Panc1 (cell line): ENCODE data around the gene SLC25A41. TPM values are rescaled to one million over a fixed set of nuclear protein-coding genes. Genes with fewer than 3 reads are reported as not detected.

ENCODE experiments used
- ATAC-seq: fragments of 200-7000 bp; cut with Tn5 transposase; 2 replicates; pipeline ENCODE4 v1.9.1; 2020; ENCODE audit warnings: mild to moderate bottlenecking, moderate library complexity
- BruUV-seq: library from RNA; stranded (reverse); fragments of 400-500 nt; replicated peaks from 2 replicates; lab custom pipeline; 2021; lab: Mats Ljungman, UMichigan
- CTCF ChIA-PET: fragments of 300-600 bp; sonication (Branson Sonifier 250); formaldehyde crosslinking; loops from one replicate; lab custom pipeline; 2022; ENCODE audit warnings: antibody characterized with exemption; lab: Charles Lee
- POLR2A ChIA-PET: fragments of 300-600 bp; sonication (Branson Sonifier 250); formaldehyde crosslinking; loops from one replicate; lab custom pipeline; 2022; ENCODE audit warnings: antibody characterized with exemption; lab: Charles Lee
- DNase-seq: peaks from one replicate; pipeline ENCODE4 v3.0.0-alpha.2; 2010; ENCODE audit warnings: low read depth, low spot score
- H3K27ac ChIP-seq: 2 replicates; pipeline ENCODE4 v1.5.1; 2011; ENCODE audit warnings: mild to moderate bottlenecking, low read length, inconsistent platforms
- H3K27me3 ChIP-seq: fragments of 200-500 bp; sonication (Bioruptor generic); 2 replicates; pipeline ENCODE4 v1.6.0; 2014; ENCODE audit warnings: low read length, inconsistent platforms; ENCODE audit not compliant: control insufficient read depth, insufficient read depth
- H3K36me3 ChIP-seq: fragments of 200-500 bp; sonication (Bioruptor generic); 2 replicates; pipeline ENCODE4 v1.5.1; 2014; ENCODE audit warnings: inconsistent platforms, mild to moderate bottlenecking, low read length, moderate library complexity; ENCODE audit not compliant: control insufficient read depth, insufficient read depth
- H3K4me1 ChIP-seq: 2 replicates; pipeline ENCODE4 v1.5.1; 2011; ENCODE audit warnings: inconsistent platforms, mild to moderate bottlenecking, low read length, moderate library complexity; ENCODE audit not compliant: control insufficient read depth, insufficient read depth
- H3K4me3 ChIP-seq, 2 experiments: 2 replicates each; pipeline ENCODE4 v1.5.1; 2011 to 2012; ENCODE audit warnings: low read depth in 2 of 2, low read length in 2 of 2, mild to moderate bottlenecking in 2 of 2, inconsistent platforms in 1 of 2, moderate library complexity in 1 of 2
- H3K9me3 ChIP-seq: fragments of 200-500 bp; sonication (Bioruptor generic); 2 replicates; pipeline ENCODE4 v1.5.1; 2014; ENCODE audit warnings: low read depth, mild to moderate bottlenecking, inconsistent platforms, low read length, moderate library complexity; ENCODE audit not compliant: control insufficient read depth, insufficient read depth
- POLR2AphosphoS5 ChIP-seq: IDR thresholded peaks from 2 replicates; pipeline ENCODE4 v1.6.1; 2012; ENCODE audit warnings: mild to moderate bottlenecking, low read depth, low read length, moderate library complexity
- SIN3A ChIP-seq: IDR thresholded peaks from 2 replicates; pipeline ENCODE4 v1.6.1; 2012; ENCODE audit warnings: low read depth, mild to moderate bottlenecking, low read length, moderate library complexity, borderline replicate concordance; ENCODE audit not compliant: insufficient read depth
- TCF7L2 ChIP-seq: IDR thresholded peaks from 2 replicates; pipeline ENCODE4 v1.6.1; 2011; ENCODE audit warnings: mild to moderate bottlenecking, low read depth, low read length, inconsistent platforms
- in situ Hi-C: cut with HindIII; loops from 2 replicates; pipeline ENCODE4 v1.10.0; 2016; ENCODE audit warnings: low sequenced_read_pairs, low pct_unique_long_range_greater_than_20kb
- intact Hi-C: fragments of 100-400 bp; cut with micrococcal nuclease; formaldehyde crosslinking; loops from one replicate; pipeline ENCODE4 v1.10.0; 2022; ENCODE audit not compliant: unreplicated experiment
- total RNA-seq: library from RNA; stranded (reverse); gene quantifications from one replicate; pipeline ENCODE4 v1.2.1, GENCODE V29; 2021; ENCODE audit not compliant: unreplicated experiment
- TF ChIP-seq, protein P1 (sequence below): fragments of 450-650 bp; IDR thresholded peaks from 2 replicates; pipeline ENCODE4 v1.5.1; 2017; ENCODE audit warnings: mild to moderate bottlenecking
- TF ChIP-seq, protein P2 (sequence below), 2 experiments: IDR thresholded peaks; 2 replicates each; pipeline ENCODE4 v1.6.1; 2011 to 2012; ENCODE audit warnings: low read depth in 2 of 2, control low read depth in 1 of 2, low read length in 1 of 2, mild to moderate bottlenecking in 1 of 2, moderate library complexity in 1 of 2; ENCODE audit not compliant: insufficient read depth in 1 of 2

SLC25A41 gene
- total RNA-seq, 1 experiment from 2014 or later = 0.21 TPM

DNA sequence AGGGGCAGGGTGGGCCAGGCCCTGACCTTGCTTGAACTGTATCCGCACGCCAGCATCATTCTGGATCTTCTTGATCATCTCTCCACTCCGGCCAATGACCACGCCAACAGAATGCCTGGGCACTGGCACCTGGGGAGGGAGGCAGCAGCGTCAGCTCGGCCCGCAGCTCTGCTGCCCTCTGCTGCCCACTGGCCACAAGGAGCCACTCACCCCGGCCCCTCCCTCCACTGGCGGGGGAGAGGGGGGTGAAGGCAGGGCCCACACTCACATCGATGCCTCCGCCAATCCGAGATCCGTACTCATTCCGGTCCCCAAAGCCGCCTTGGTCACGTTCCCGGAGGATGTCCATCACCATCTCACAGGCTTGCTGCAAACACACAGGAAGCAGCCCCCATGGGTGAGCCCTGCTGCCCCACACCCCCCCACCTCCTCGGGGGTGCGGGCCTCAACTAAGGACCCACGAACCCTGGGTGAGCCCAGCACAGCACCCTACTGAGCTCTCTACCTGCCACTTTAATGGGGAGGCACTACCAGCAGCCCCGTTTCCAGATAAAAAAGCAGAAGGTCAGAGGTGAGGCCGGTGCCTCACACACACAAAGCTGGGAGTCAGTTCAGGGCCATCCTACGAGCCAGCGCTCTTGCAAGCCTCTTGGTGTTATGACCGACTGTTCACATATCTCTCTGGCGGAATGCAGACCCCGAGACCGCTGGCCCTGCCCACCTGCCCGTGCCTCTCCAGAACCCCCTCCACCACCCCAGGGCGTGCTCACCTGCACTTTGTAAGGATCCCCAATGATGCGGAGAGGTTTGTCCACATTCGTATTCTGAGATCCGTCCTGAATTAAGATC, 15.6 kb downstream of the SLC25A41 start:
- peak; percentile 72 for ATAC-seq
- in situ Hi-C loops = no loop called here

DNA sequence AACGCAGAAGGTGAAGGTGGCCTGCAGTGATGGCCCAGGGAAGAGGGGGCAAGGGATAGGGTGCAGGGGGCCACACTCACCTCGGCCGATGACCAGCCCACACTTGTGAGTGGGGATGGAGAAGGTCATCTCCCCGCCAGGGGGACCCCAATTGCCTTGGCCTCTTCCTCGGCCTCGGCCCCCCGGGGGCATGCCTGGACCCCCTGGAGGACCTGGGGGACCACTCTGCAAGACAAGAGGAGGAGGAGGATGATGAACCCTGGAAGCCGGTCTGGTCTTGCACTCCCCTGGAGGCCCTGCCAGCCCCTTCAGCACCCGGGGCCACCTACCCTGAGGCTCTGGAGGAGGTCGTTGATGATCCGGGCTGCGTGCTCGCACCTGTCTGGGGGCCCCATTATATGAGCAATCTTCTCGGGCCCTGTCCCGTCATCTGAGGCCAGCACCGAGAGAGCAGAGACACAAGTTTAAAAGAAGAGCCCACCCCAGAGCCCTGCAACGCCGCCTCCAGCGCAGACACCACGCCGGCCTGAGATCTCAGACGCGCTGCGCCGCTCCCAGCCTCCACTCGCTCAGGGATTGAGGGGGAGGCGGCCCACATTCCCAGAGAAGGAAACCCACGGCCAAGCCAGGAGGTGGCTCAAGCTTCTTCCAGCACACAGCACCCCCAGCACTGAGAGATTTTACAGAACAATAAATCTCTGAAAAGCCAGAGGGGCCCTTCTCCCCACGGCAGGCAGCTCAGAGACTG, 16.7 kb downstream of the SLC25A41 start:
- POLR2A ChIA-PET = no interaction called here
- Histone ChIP-seq H3K9me3 (no peaks in the 10 kb centered on the region), H3K27ac (no peak overlapping the region), H3K36me3 (peaks cover 8% of the 10 kb centered on the region), H3K4me1 (no peaks in the 10 kb centered on the region; the same call in 1 of the 2 replicates), H3K27me3 (no peaks in the 10 kb centered on the region), H3K4me3 (no peak overlapping the region)
- in situ Hi-C loops (no loop called here), intact Hi-C loops (no loop called here)
- no peak for ATAC-seq
- no TSS peak for BruUV-seq
- TF ChIP-seq SIN3A = no peak
- TF ChIP-seq POLR2AphosphoS5 = no peak
- no peak for TF ChIP-seq TCF7L2
- TF ChIP-seq, protein P1, sequence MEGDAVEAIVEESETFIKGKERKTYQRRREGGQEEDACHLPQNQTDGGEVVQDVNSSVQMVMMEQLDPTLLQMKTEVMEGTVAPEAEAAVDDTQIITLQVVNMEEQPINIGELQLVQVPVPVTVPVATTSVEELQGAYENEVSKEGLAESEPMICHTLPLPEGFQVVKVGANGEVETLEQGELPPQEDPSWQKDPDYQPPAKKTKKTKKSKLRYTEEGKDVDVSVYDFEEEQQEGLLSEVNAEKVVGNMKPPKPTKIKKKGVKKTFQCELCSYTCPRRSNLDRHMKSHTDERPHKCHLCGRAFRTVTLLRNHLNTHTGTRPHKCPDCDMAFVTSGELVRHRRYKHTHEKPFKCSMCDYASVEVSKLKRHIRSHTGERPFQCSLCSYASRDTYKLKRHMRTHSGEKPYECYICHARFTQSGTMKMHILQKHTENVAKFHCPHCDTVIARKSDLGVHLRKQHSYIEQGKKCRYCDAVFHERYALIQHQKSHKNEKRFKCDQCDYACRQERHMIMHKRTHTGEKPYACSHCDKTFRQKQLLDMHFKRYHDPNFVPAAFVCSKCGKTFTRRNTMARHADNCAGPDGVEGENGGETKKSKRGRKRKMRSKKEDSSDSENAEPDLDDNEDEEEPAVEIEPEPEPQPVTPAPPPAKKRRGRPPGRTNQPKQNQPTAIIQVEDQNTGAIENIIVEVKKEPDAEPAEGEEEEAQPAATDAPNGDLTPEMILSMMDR = no peak
- TF ChIP-seq, protein P2, sequence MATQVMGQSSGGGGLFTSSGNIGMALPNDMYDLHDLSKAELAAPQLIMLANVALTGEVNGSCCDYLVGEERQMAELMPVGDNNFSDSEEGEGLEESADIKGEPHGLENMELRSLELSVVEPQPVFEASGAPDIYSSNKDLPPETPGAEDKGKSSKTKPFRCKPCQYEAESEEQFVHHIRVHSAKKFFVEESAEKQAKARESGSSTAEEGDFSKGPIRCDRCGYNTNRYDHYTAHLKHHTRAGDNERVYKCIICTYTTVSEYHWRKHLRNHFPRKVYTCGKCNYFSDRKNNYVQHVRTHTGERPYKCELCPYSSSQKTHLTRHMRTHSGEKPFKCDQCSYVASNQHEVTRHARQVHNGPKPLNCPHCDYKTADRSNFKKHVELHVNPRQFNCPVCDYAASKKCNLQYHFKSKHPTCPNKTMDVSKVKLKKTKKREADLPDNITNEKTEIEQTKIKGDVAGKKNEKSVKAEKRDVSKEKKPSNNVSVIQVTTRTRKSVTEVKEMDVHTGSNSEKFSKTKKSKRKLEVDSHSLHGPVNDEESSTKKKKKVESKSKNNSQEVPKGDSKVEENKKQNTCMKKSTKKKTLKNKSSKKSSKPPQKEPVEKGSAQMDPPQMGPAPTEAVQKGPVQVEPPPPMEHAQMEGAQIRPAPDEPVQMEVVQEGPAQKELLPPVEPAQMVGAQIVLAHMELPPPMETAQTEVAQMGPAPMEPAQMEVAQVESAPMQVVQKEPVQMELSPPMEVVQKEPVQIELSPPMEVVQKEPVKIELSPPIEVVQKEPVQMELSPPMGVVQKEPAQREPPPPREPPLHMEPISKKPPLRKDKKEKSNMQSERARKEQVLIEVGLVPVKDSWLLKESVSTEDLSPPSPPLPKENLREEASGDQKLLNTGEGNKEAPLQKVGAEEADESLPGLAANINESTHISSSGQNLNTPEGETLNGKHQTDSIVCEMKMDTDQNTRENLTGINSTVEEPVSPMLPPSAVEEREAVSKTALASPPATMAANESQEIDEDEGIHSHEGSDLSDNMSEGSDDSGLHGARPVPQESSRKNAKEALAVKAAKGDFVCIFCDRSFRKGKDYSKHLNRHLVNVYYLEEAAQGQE (IDR thresholded peaks at IDR 0.05; ENCODE audit: insufficient read depth in 1 of 2, low read depth in 2 of 2, low read length in 1 of 2) = no peak
- CTCF ChIA-PET = interaction anchor here (0.7 kb wide), 1 partner anchor 43 kb away, joined by 3 read pairs; the partner anchor contains the start of gene SLC25A23
- no peak for DNase-seq

More for the DNA sequence above, 15.6 kb downstream of the SLC25A41 start:
- Histone ChIP-seq H3K36me3 (peaks cover 10% of the 10 kb centered on the region), H3K27ac (no peak overlapping the region), H3K4me1 (peaks cover 5% of the 10 kb centered on the region), H3K9me3 (no peaks in the 10 kb centered on the region), H3K27me3 (no peaks in the 10 kb centered on the region), H3K4me3 (no peak overlapping the region)
- POLR2A ChIA-PET = interaction anchor here (0.5 kb wide), 1 partner anchor 34 kb away, joined by 3 read pairs; no protein-coding TSS in a partner anchor
- intact Hi-C loops = no loop called here
- no peak for TF ChIP-seq TCF7L2
- TF ChIP-seq, protein P1 = peak; percentile 74; the same call in 1 of the 2 replicates
- DNase-seq = no peak
- no TSS peak for BruUV-seq
- CTCF ChIA-PET = interaction anchor here (0.7 kb wide), 2 partner anchors 42 to 105 kb away, joined by 3 read pairs; partner anchors contain the start of gene SLC25A23
